ENCODE measurements around the gene TMBIM4.

DNA sequence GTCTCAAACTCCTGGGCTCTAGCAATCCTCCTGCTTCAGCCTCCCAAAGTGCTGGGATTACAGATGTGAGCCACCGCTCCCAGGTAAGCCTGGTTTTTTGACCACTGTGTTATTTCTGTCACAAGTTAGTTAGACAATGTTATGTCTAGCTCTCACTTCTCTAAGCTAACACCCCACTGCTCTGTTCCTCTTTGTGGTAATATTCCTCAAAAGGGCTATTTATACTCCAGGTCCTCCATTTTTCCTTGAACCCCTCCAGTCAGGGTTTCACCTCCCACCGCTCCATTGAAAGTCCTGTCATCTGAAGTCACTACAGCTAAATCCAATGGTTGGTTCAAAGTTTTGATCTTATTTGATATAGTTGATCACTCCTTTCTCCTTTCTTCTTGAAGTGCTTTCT lies 24.3 kb upstream of the TMBIM4 start:
- TF ChIP-seq, protein P1, sequence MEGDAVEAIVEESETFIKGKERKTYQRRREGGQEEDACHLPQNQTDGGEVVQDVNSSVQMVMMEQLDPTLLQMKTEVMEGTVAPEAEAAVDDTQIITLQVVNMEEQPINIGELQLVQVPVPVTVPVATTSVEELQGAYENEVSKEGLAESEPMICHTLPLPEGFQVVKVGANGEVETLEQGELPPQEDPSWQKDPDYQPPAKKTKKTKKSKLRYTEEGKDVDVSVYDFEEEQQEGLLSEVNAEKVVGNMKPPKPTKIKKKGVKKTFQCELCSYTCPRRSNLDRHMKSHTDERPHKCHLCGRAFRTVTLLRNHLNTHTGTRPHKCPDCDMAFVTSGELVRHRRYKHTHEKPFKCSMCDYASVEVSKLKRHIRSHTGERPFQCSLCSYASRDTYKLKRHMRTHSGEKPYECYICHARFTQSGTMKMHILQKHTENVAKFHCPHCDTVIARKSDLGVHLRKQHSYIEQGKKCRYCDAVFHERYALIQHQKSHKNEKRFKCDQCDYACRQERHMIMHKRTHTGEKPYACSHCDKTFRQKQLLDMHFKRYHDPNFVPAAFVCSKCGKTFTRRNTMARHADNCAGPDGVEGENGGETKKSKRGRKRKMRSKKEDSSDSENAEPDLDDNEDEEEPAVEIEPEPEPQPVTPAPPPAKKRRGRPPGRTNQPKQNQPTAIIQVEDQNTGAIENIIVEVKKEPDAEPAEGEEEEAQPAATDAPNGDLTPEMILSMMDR (IDR thresholded peaks at IDR 0.05) = no peak
- no peak for TF ChIP-seq POLR2A (IDR thresholded peaks at IDR 0.05)
- no peak for TF ChIP-seq POLR2AphosphoS5 (IDR thresholded peaks at IDR 0.05)
